Omental fat pad (tissue), 4 donors: Measurements from ENCODE around the gene CCDC88C. TPM values are rescaled to one million over a fixed set of nuclear protein-coding genes. Genes with fewer than 3 reads are reported as not detected.

Source experiments
- ATAC-seq: fragments of 150-250 bp; one replicate; pipeline ENCODE4 v1.9.1; 2016; ENCODE audit warnings: mild to moderate bottlenecking, moderate library complexity; ENCODE audit not compliant: low FRiP score
- DNase-seq: peaks from one replicate; pipeline ENCODE4 v3.0.0-alpha.2; 2019; ENCODE audit warnings: low spot score
- total RNA-seq, 4 donors: library from RNA; depleted of rRNA; stranded (reverse); fragments of >200 nt; gene quantifications; one replicate each; pipeline ENCODE4 v1.1.0, GENCODE V29; 2016
- TF ChIP-seq, protein P1 (sequence below), 3 donors: fragments of 450-650 bp; IDR thresholded peaks; one replicate each; pipeline ENCODE4 v1.5.1; 2016 to 2017; ENCODE audit warnings: antibody characterized with exemption in 3 of 3, mild to moderate bottlenecking in 3 of 3, moderate library complexity in 2 of 3

CCDC88C gene
- total RNA-seq, 4 donors from 2014 or later, result 4.5 to 36.6 (median 9.4) TPM

DNA sequence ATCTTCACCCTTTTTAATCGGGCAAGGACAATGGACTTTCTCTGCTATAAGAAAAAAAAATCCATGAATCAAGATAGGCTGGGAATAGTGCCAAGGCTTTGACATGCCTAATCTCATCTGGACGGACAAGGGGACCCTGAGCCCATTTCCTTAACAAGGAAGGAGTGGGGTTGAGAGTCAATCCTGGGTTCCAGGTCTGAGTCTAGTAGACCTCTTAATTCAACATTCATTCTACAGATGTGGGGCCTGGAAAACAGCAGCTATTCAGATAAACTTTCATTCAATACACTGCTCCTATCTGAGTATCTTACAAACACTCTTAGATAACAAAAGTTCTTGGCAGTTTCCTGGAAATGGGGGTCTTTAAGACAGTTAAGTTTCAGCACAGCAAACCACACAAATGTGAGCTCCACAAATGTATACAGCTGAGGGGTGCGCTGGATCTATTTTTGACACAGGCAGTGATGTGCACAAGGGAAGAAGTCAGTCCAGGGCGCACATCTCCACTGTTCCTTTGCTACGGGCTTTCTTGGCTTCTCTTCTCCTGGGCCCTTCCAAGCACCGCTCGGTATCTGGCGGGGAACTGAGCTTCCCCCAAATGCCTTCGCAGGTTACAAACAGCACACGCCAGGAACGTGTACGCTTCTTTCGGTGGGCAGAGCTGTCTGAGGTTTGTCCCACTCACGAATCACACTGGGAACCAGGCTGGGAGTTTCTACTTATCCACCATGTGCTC is 90.9 kb downstream of the CCDC88C start:
- TF ChIP-seq, protein P1, sequence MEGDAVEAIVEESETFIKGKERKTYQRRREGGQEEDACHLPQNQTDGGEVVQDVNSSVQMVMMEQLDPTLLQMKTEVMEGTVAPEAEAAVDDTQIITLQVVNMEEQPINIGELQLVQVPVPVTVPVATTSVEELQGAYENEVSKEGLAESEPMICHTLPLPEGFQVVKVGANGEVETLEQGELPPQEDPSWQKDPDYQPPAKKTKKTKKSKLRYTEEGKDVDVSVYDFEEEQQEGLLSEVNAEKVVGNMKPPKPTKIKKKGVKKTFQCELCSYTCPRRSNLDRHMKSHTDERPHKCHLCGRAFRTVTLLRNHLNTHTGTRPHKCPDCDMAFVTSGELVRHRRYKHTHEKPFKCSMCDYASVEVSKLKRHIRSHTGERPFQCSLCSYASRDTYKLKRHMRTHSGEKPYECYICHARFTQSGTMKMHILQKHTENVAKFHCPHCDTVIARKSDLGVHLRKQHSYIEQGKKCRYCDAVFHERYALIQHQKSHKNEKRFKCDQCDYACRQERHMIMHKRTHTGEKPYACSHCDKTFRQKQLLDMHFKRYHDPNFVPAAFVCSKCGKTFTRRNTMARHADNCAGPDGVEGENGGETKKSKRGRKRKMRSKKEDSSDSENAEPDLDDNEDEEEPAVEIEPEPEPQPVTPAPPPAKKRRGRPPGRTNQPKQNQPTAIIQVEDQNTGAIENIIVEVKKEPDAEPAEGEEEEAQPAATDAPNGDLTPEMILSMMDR (IDR thresholded peaks at IDR 0.05), result no peak
- no peak for ATAC-seq
- no peak for DNase-seq

DNA sequence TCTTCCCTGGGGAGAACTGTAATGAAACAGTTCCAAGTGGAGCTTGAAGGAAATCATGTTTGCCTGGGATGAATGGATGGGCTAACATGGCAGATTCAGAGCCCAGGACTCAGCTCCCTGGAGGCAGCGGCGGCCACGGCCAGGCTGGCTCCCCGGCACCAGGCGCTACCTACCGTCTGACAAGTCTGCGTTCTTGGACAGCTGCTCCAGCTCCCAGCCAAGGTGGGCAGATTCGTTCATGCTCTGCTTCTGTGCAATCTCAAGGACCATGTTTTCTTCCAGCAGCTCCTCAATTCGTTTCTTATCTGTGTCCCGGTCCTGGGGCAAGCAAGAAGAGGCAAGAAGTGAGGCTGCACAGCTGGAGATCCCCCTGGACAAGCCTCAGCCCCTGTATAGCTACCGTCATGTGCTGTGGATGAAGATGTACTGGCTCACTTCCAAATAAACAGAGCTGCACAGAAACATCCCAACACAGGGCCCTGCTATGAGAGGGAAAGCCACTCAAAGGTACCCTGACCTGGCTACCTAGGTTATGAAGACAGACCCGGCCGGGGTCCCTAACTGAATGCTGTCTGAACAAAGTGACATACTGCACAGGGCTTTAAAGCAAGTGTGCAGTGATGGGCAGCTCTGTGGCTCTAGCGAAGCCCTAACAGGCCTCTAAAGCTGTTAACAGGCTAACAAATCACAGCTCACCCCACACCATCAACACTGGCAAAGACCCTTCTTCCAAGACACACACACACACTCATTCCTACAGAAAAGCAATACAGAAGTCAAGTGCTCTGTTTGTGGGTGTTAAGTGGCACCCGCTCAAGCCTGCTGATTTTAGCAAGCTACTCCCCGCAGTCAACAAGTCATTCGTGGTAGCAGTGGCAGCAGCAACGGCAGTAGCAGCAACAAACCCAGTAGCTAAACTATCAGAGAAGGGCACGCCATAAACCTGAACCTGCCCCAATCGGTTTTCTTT is 92.7 kb downstream of the CCDC88C start:
- ATAC-seq (no peak), DNase-seq (no peak)
- TF ChIP-seq, protein P1 (IDR thresholded peaks at IDR 0.05), result no peak

DNA sequence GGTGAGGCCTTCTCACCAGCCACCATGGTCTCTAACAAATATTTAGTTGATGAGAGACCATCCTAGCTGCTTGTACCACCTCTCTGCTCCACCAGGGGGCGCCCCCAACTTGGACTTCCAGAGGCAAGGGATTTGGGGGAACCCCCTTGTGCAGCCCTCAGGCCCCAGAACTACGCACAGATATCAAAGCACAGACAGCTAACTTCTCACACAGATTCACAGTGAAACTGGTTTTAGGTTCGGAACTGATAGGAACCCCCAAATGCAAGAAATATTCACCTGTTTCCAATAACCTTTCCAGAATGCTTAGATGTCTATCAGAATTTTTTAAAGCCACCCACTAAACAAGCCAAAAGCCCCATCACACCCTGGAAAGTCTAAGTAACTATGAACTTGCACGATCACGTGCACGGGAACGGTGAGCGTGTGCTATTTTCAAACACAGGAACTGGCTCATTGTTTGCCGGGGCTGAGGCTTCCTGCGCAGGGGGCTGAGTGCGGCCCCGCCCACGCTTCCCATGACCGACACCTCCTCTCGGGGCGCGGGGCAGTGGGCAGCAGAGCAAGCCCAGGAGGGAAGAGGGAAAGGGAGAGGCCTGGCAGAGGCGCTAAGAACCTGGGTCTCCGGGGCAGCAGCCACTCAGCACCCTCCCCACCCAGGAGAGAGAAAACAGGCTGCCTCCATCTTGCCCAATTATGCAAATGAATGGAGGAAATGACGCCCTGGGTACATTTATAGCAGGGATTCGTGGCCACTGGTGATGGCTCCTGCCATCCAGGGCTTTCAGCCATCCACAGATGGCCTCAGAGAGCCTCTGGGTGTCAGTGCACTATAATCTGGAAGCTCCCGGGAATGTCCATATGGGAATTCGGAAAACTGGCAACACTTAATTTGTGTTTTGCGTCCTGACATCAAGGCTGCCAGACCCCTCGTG is 93.7 kb downstream of the CCDC88C start:
- ATAC-seq (peak; percentile 78), DNase-seq (peak; percentile 97)
- TF ChIP-seq, protein P1 (IDR thresholded peaks at IDR 0.05), result peak in 2 of 3 donors; percentile 65 to 94

DNA sequence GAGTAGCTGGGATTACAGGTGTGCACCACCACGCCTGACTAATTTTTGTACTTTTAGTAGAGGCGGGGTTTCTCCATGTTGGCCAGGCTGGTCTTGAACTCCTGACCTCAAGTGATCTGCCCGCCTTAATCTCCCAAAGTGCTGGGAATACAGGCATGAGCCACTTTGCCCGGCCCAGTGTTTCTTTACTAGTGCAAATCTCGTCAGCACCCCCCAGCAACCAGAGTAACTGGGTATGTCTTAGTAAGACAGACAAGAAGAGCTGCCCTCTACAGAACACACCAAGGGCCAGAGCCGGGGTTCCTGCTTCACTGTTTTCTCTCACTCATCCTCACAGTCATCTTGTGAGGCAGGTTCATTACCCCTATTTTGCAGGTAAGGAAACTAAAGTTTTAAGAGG is 94.6 kb downstream of the CCDC88C start:
- DNase-seq, result no peak
- TF ChIP-seq, protein P1 (IDR thresholded peaks at IDR 0.05), result no peak
- ATAC-seq, result no peak

DNA sequence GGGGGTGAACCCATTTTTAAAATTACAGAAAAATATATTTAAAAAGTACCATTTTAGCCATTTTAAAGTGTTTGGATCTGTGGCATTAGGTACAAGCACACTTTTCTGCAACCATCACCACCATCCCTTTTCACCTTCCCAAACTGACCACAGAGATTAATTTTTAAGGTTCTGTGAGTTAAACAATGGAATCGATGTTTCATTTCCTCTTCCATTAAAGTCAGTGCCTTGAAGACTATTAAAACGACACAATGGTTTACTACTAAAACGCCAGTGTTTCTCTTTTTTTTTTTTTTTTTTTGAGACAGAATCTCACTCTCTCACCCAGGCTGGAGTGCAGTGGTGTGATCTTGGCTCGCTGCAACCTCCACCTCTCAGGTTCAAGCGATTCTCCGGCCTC is 95.0 kb downstream of the CCDC88C start:
- ATAC-seq, result no peak
- TF ChIP-seq, protein P1 (IDR thresholded peaks at IDR 0.05), result no peak
- DNase-seq, result no peak

DNA sequence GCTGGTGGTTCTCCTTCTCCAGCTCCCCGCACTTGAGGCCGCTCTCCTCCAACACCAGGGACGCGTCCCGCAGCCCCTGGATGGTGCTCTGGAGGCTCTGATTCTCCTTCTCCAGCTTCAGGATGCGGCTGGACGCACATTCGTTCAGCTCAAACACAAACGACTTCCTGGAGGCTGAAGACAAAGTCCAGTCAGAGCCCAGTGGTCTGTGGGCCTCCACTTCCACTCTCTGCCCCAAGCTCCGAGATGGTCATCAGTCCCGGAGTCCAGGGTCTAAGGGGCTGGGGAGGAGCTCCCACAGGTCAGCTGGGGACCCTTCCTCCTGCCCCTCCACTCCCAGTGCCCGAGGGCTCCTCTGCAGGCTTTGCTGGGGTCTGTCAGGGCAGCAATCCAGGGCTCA is 96.5 kb downstream of the CCDC88C start:
- no peak for ATAC-seq
- no peak for DNase-seq
- TF ChIP-seq, protein P1 (IDR thresholded peaks at IDR 0.05), result no peak
